ENCODE data around the gene MYZAP. TPM values are rescaled to one million over a fixed set of nuclear protein-coding genes. Genes with fewer than 3 reads are reported as not detected.

Gene MYZAP
- total RNA-seq, 1 experiment from 2014 or later = not detected

GRCh38 chr15:57586661-57587424 is 4.9 kb upstream of the MYZAP start:
- DNase-seq (ENCODE audit: low read depth) = no peak
- in situ Hi-C loops (cut with HindIII; ENCODE audit: low pct_unique_long_range_greater_than_20kb, low sequenced_read_pairs) = no loop called here

DNA sequence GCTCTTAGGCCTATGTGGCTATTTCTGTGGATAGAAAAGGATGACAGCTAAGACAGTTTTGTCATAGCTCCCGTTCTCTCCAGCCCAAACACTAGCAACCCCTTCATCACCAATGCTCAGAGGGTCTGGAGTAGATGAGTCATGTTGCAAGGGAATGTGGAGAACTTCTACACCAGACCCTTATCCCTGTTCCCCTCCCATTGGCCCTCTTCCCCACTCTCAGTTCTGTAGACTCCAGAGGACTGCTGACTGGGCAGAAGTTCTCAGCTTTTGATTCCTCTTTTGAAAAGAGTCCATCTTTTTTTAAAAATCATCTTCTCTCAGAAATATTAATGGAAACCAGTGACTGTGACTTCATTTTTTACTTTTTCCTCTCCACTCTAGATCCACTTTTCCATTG is 2.4 kb upstream of the MYZAP start:
- in situ Hi-C loops (cut with HindIII; ENCODE audit: low pct_unique_long_range_greater_than_20kb, low sequenced_read_pairs) = no loop called here
- no peak for DNase-seq (ENCODE audit: low read depth)

GRCh38 chr15:57589754-57590153 is 1.9 kb upstream of the MYZAP start:
- DNase-seq (ENCODE audit: low read depth) = no peak
- in situ Hi-C loops (cut with HindIII; ENCODE audit: low pct_unique_long_range_greater_than_20kb, low sequenced_read_pairs) = no loop called here

DNA sequence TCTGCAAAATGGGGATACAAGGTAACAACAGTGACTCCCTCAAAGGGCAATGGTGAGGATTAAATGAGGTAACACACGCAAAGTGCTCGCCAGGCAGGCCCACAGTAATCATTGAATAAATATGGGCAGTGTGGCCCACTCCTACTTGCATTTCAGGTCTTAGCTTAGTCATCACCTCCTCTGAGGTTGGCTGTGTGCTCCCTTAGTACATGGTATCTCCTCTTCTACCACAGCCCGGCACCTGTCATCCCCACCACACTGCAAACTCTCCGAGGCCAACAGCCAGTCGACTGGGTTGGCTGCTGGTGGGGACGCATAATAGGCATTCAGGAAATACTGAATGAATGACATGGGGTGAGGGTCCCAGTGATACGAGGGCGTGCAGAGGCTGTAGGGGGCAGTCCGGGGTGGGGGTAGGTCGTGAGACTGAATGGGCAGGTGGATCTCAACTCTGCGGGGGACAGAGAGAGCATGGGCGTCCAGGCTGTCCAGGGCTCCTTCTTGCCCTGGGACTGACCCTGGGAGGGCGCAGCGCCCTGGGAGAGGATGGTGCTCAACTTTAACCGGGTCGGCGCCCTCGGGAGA is 375 bp upstream of the MYZAP start:
- in situ Hi-C loops (cut with HindIII; ENCODE audit: low pct_unique_long_range_greater_than_20kb, low sequenced_read_pairs) = no loop called here
- DNase-seq (ENCODE audit: low read depth) = no peak

DNA sequence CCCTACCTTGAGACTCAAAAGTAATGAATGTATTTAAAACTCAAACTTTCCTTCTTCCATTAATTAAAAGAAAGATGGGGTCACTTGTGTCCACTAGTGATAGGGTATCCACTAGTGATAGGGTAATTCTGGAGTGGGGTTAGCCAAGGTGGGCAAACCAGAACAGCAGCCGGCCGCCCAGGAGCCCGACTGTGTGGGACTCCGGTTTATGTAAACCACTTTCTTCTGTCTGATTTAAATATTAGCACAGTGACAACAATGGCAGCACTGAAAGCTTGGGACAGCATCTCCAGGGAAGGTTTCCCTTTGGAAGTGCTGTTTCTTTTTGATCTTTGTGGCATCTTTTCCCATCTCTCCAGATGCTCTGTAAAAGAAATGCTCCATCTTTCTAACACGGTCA is 722 bp downstream of the MYZAP start:
- DNase-seq (ENCODE audit: low read depth) = no peak
- in situ Hi-C loops (cut with HindIII; ENCODE audit: low pct_unique_long_range_greater_than_20kb, low sequenced_read_pairs) = no loop called here

GRCh38 chr15:57592836-57593420 is 1.2 kb downstream of the MYZAP start:
- no peak for DNase-seq (ENCODE audit: low read depth)
- in situ Hi-C loops (cut with HindIII; ENCODE audit: low pct_unique_long_range_greater_than_20kb, low sequenced_read_pairs) = no loop called here

DNA sequence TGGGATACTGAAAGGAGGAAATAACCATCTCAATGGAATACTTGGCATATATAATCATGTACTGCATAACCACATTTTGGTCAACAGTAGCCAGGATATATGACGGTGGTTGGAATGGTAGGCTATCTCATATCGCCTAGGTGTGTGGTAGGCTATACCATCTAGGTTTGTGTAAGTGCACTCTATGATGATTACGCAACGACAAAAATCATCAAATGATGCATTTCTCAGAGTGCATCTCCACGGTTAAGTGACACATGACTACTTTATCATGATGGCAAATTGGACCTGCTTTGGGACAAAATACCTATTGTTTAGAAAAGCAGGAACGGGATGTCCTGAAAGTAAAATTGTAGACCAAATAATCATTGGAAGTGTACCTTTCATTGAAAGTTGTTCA is 2.8 kb downstream of the MYZAP start:
- no peak for DNase-seq (ENCODE audit: low read depth)
- in situ Hi-C loops (cut with HindIII; ENCODE audit: low pct_unique_long_range_greater_than_20kb, low sequenced_read_pairs) = no loop called here

DNA sequence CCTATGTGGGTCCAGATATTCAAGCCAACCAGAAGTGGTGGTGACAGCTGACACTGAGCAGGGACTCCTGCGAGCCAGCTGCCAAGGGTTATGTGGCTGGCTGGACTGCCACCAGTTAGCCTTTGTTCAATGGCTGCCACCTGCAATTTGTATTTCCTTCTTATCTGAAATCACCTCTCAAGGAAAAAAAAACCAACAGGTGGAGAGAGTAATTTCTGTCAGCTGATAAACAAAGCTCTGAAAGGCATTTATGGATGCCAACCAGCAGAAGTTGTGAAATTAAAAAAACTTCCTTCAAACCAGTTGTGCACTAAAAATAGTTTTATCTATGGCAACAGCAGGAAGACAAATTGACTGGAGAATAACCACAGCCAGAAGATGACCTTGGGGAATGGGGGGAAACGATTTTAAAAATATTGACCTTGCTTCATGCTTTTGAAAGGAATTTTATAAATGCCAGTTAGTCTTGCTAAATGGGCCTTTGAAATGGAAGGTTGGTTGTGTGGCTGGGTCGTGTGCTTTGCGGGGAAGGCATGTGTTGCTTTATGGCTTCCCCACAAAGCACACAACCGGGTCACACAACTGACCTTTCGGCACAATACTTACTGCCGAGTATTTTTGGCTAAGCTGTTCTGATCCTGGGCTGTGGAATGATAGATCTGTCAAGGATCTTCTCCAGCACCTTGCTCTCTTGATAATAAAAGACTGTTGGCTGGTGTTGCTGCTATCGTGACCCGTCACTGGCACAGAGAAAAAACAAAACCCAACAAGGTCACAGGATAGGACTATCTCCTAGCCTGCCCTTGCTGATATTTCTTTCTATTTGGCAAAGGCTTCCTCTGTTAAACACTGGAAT is 3.5 kb downstream of the MYZAP start:
- DNase-seq (ENCODE audit: low read depth) = no peak
- in situ Hi-C loops (cut with HindIII; ENCODE audit: low pct_unique_long_range_greater_than_20kb, low sequenced_read_pairs) = no loop called here

GRCh38 chr15:57596301-57596855 is 4.7 kb downstream of the MYZAP start:
- in situ Hi-C loops (cut with HindIII; ENCODE audit: low pct_unique_long_range_greater_than_20kb, low sequenced_read_pairs) = no loop called here
- DNase-seq (ENCODE audit: low read depth) = no peak

GRCh38 chr15:57596978-57597377 is 5.3 kb downstream of the MYZAP start:
- in situ Hi-C loops (cut with HindIII; ENCODE audit: low pct_unique_long_range_greater_than_20kb, low sequenced_read_pairs) = no loop called here
- no peak for DNase-seq (ENCODE audit: low read depth)

- in situ Hi-C loops (cut with HindIII; ENCODE audit: low pct_unique_long_range_greater_than_20kb, low sequenced_read_pairs) = no loop called here
- DNase-seq (ENCODE audit: low read depth) = no peak
These were observed 5.7 kb downstream of the MYZAP start for GRCh38 chr15:57597431-57597830.

DNA sequence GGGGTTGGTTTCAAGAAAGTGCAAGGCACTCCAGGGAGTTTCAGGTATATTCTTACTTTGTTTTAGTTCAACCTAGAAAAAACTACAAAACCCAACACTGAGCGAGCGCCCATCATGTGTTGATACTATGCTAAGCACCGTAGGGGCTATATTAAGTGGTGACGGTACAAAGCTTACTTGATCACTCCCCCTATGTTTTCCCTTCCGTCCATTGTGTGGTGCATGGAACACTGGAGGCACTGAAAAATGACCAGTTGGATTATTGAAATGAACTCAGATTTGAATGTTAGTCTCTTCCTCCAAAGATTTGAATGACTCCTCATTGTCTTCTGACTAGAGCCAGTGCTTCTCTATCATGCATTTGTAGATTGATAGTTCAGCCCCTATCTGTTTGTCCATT is 6.6 kb downstream of the MYZAP start:
- DNase-seq (ENCODE audit: low read depth) = no peak
- in situ Hi-C loops (cut with HindIII; ENCODE audit: low pct_unique_long_range_greater_than_20kb, low sequenced_read_pairs) = no loop called here

GRCh38 chr15:57599296-57599810 is 7.6 kb downstream of the MYZAP start:
- in situ Hi-C loops (cut with HindIII; ENCODE audit: low pct_unique_long_range_greater_than_20kb, low sequenced_read_pairs) = no loop called here
- no peak for DNase-seq (ENCODE audit: low read depth)

DNA sequence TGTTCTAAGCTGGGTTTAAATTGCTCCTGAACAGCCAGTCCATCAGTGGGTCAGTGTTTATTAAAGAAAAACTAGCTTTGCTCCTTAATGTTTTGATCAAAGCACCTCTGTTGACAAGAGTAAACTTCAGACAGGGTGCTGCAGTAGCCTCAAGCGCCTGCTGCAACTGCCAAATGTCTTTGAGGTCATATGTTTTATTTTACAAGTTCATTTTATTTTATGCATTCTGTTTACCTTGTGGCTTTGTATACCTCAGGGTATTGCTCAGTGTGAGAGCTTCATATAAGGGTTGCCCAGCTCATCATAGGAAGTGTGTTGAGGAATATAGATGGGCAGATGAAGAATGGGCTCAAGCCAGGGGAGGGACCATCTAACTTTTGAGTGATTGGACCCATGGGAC is 8.5 kb downstream of the MYZAP start:
- in situ Hi-C loops (cut with HindIII; ENCODE audit: low pct_unique_long_range_greater_than_20kb, low sequenced_read_pairs) = no loop called here
- no peak for DNase-seq (ENCODE audit: low read depth)

DNA sequence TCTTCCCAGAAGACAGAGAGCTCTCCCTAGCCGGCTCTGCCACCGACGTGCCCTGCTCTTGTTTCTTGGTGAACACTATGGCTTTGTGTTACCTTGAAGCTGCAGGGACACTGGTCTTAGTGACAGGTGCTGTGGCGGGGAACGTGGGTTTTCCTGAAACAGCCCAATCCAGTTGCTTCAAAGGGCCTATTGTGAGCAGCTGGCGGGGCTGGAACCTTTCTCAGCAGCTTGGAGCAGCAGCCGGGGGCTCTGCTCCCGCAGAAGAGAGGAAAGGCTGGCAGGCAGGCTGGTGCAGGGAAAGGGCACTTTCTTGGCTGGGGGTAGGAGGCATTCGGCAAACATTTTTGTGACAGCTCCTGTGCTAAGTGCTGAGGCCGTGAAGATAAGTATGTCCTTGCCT is 12.8 kb downstream of the MYZAP start:
- in situ Hi-C loops (cut with HindIII; ENCODE audit: low pct_unique_long_range_greater_than_20kb, low sequenced_read_pairs) = no loop called here
- DNase-seq (ENCODE audit: low read depth) = no peak

- no peak for DNase-seq (ENCODE audit: low read depth)
- in situ Hi-C loops (cut with HindIII; ENCODE audit: low pct_unique_long_range_greater_than_20kb, low sequenced_read_pairs) = no loop called here
These were observed 13.8 kb downstream of the MYZAP start for GRCh38 chr15:57605491-57605890.

GRCh38 chr15:57606048-57606447 is 14.3 kb downstream of the MYZAP start:
- DNase-seq (ENCODE audit: low read depth) = no peak
- in situ Hi-C loops (cut with HindIII; ENCODE audit: low pct_unique_long_range_greater_than_20kb, low sequenced_read_pairs) = no loop called here

GRCh38 chr15:57606816-57607215 is 15.1 kb downstream of the MYZAP start:
- DNase-seq (ENCODE audit: low read depth) = no peak
- in situ Hi-C loops (cut with HindIII; ENCODE audit: low pct_unique_long_range_greater_than_20kb, low sequenced_read_pairs) = no loop called here

Data from Caki2 (cell line).